GM12878 (cell line): Measurements from ENCODE around the gene DNTTIP2. TPM values are rescaled to one million over a fixed set of nuclear protein-coding genes. Genes with fewer than 3 reads are reported as not detected.

ENCODE experiments used
- BACH1 ChIP-seq: fragments of 450-650 bp; IDR thresholded peaks from 2 replicates; pipeline ENCODE4 v1.6.1; 2017; ENCODE audit warnings: mild to moderate bottlenecking, borderline replicate concordance
- BCL11A ChIP-seq: IDR thresholded peaks from 2 replicates; pipeline ENCODE4 v1.6.1; 2011; ENCODE audit warnings: low read depth, low read length
- BHLHE40 ChIP-seq, 2 experiments: fragments of 450-650 bp in 1 of 2; IDR thresholded peaks; 2 replicates each; pipeline ENCODE4 v1.6.1; 2011 to 2017; ENCODE audit warnings: low read depth in 2 of 2, borderline replicate concordance in 1 of 2, improper control_type of control experiment in 1 of 2, low read length in 1 of 2, mild to moderate bottlenecking in 1 of 2
- IRF4 ChIP-seq: IDR thresholded peaks from 2 replicates; pipeline ENCODE4 v1.6.1; 2011; ENCODE audit warnings: low read depth, low read length
- JUND ChIP-seq: IDR thresholded peaks from 2 replicates; pipeline ENCODE4 v1.6.1; 2012; ENCODE audit warnings: low read depth, mild to moderate bottlenecking, low read length, improper control_type of control experiment, moderate library complexity
- KAT2A ChIP-seq: conservative IDR thresholded peaks from 2 replicates; pipeline ENCODE4 v1.6.1; 2011; ENCODE audit warnings: low read depth, low read length; ENCODE audit not compliant: control insufficient read depth
- LARP7 ChIP-seq: fragments of 450-650 bp; IDR thresholded peaks from 2 replicates; pipeline ENCODE4 v1.6.1; 2017; ENCODE audit warnings: mild to moderate bottlenecking
- MYC ChIP-seq: IDR thresholded peaks from 2 replicates; pipeline ENCODE4 v1.6.1; 2011; ENCODE audit warnings: mild to moderate bottlenecking, low read length, moderate library complexity, inconsistent platforms; ENCODE audit not compliant: insufficient read depth, insufficient replicate concordance, insufficient read length, severe bottlenecking
- RAD51 ChIP-seq: fragments of 450-650 bp; IDR thresholded peaks from 2 replicates; pipeline ENCODE4 v1.6.1; 2016; ENCODE audit warnings: moderate library complexity, mild to moderate bottlenecking, inconsistent platforms
- RB1 ChIP-seq: fragments of 450-650 bp; formaldehyde crosslinking; IDR thresholded peaks from 2 replicates; pipeline ENCODE4 v1.6.1; 2017; ENCODE audit warnings: mild to moderate bottlenecking, borderline replicate concordance
- RBBP5 ChIP-seq: fragments of 200-600 bp; sonication (generic); conservative IDR thresholded peaks from 2 replicates; pipeline ENCODE4 v1.6.1; 2016
- RCOR1 ChIP-seq: conservative IDR thresholded peaks from 2 replicates; pipeline ENCODE4 v1.6.1; 2012; ENCODE audit warnings: low read depth, low read length, improper control_type of control experiment
- SP1 ChIP-seq: IDR thresholded peaks from one replicate; pipeline ENCODE4 v1.6.1; 2011; ENCODE audit warnings: low read depth, low read length
- SPI1 ChIP-seq: IDR thresholded peaks from 2 replicates; pipeline ENCODE4 v1.6.1; 2011; ENCODE audit warnings: low read depth, mild to moderate bottlenecking, low read length, moderate library complexity, borderline replicate concordance; ENCODE audit not compliant: insufficient read depth
- SREBF2 ChIP-seq: IDR thresholded peaks from 2 replicates; pipeline ENCODE4 v1.6.1; 2012; ENCODE audit warnings: mild to moderate bottlenecking, low read length
- ZNF274 ChIP-seq: IDR thresholded peaks from one replicate; pipeline ENCODE4 v1.8.0; 2011; ENCODE audit not compliant: insufficient read length, insufficient read depth
- polyA plus RNA-seq, 11 experiments: library from polyadenylated mRNA; depleted of rRNA in 4 of 11; unstranded in 6 of 11; stranded (reverse) in 5 of 11; fragments of >200 nt; fragmentation: Nextera tagmentation in 4 of 11; fragmentation: Illumina TruSeq in 1 of 11; extraction: Ambion mirVana in 4 of 11; extraction: Trizol in 1 of 11; gene quantifications; 1 replicate in 1 of 11; 2 replicates in 10 of 11; pipeline versions ENCODE4 v1.2.1 to v1.2.3, GENCODE V29; 2011 to 2016; ENCODE audit warnings: inconsistent platforms in 2 of 11, missing spikeins in 2 of 11, low read depth in 1 of 11
- total RNA-seq, 4 experiments: library from RNA; depleted of rRNA in 3 of 4; stranded (reverse); fragments of >200 nt in 3 of 4; fragmentation: Illumina TruSeq in 1 of 4; extraction: Trizol in 1 of 4; gene quantifications; 2 replicates each; pipeline versions ENCODE4 v1.2.1 to v1.2.3, GENCODE V29; 2013 to 2021
- TF ChIP-seq, protein P1 (sequence below): fragments of 450-650 bp; formaldehyde crosslinking; IDR thresholded peaks from 2 replicates; pipeline ENCODE4 v1.5.0; 2022; ENCODE audit warnings: mild to moderate bottlenecking, missing genetic modification characterization
- TF ChIP-seq, protein P2 (sequence below): fragments of 450-650 bp; formaldehyde crosslinking; IDR thresholded peaks from 2 replicates; pipeline ENCODE4 v1.4.0; 2022; ENCODE audit warnings: mild to moderate bottlenecking, moderate library complexity
- TF ChIP-seq, protein P3 (sequence below): IDR thresholded peaks from 2 replicates; pipeline ENCODE4 v1.6.1; 2012; ENCODE audit warnings: mild to moderate bottlenecking, low read depth, low read length
- TF ChIP-seq, protein P4 (sequence below): IDR thresholded peaks from 2 replicates; pipeline ENCODE4 v1.6.1; 2012; ENCODE audit warnings: low read depth, low read length, improper control_type of control experiment

The DNTTIP2 gene
- total and polyA plus RNA-seq, 10 of the 15 experiments (the other 5 are each of a cell fraction or from before 2014, with no cell fraction given), result 34.3 to 99.2 (median 74.9) TPM

DNA sequence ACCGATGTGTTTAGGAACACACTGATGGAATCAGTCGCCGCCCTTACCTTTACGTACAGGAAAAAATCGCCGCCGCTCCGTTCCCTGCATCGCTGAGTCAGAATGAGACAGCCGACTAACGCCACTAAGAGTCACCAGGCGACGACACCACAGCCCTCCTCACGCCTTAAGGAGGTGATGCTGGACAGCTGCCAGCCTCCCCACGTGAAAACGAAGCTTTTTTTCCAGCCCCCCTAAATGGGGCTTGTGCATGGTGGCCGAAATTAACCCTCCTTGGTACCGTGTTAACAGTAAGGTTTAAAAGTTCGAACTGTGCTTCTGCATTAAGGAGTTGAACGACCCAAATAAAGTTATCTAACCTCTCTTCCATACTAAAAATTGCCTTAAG is 511 bp downstream of the DNTTIP2 start (continued):
- TF ChIP-seq ZNF274 (no peak), LARP7 (no peak), SP1 (peak; percentile 16), MYC (no peak), RBBP5 (no peak), SREBF2 (no peak), BHLHE40 (IDR thresholded peaks at IDR 0.05; ENCODE audit: borderline replicate concordance in 1 of 2, low read depth in 2 of 2, low read length in 1 of 2) (no peak; a peak in 1 of 4 replicates), RAD51 (no peak), SPI1 (no peak), KAT2A (no peak), BACH1 (peak; percentile 13; the same call in 1 of the 2 replicates), RB1 (no peak), IRF4 (peak; percentile 92), JUND (peak; percentile 69), RCOR1 (no peak), BCL11A (0 out of 2 replicates have a peak, but pooled peaks have one; percentile 30)
- TF ChIP-seq, protein P1, sequence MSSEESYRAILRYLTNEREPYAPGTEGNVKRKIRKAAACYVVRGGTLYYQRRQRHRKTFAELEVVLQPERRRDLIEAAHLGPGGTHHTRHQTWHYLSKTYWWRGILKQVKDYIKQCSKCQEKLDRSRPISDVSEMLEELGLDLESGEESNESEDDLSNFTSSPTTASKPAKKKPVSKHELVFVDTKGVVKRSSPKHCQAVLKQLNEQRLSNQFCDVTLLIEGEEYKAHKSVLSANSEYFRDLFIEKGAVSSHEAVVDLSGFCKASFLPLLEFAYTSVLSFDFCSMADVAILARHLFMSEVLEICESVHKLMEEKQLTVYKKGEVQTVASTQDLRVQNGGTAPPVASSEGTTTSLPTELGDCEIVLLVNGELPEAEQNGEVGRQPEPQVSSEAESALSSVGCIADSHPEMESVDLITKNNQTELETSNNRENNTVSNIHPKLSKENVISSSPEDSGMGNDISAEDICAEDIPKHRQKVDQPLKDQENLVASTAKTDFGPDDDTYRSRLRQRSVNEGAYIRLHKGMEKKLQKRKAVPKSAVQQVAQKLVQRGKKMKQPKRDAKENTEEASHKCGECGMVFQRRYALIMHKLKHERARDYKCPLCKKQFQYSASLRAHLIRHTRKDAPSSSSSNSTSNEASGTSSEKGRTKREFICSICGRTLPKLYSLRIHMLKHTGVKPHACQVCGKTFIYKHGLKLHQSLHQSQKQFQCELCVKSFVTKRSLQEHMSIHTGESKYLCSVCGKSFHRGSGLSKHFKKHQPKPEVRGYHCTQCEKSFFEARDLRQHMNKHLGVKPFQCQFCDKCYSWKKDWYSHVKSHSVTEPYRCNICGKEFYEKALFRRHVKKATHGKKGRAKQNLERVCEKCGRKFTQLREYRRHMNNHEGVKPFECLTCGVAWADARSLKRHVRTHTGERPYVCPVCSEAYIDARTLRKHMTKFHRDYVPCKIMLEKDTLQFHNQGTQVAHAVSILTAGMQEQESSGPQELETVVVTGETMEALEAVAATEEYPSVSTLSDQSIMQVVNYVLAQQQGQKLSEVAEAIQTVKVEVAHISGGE, result no peak
- TF ChIP-seq, protein P2, sequence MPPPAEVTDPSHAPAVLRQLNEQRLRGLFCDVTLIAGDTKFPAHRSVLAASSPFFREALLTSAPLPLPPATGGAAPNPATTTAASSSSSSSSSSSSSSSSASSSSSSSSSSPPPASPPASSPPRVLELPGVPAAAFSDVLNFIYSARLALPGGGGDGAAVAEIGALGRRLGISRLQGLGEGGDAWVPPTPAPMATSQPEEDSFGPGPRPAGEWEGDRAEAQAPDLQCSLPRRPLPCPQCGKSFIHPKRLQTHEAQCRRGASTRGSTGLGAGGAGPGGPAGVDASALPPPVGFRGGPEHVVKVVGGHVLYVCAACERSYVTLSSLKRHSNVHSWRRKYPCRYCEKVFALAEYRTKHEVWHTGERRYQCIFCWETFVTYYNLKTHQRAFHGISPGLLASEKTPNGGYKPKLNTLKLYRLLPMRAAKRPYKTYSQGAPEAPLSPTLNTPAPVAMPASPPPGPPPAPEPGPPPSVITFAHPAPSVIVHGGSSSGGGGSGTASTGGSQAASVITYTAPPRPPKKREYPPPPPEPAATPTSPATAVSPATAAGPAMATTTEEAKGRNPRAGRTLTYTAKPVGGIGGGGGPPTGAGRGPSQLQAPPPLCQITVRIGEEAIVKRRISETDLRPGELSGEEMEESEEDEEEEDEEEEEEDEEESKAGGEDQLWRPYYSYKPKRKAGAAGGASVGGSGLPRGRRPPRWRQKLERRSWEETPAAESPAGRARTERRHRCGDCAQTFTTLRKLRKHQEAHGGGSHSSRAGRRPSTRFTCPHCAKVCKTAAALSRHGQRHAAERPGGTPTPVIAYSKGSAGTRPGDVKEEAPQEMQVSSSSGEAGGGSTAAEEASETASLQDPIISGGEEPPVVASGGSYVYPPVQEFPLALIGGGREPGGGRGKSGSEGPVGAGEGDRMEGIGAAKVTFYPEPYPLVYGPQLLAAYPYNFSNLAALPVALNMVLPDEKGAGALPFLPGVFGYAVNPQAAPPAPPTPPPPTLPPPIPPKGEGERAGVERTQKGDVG, result no peak
- TF ChIP-seq, protein P3, sequence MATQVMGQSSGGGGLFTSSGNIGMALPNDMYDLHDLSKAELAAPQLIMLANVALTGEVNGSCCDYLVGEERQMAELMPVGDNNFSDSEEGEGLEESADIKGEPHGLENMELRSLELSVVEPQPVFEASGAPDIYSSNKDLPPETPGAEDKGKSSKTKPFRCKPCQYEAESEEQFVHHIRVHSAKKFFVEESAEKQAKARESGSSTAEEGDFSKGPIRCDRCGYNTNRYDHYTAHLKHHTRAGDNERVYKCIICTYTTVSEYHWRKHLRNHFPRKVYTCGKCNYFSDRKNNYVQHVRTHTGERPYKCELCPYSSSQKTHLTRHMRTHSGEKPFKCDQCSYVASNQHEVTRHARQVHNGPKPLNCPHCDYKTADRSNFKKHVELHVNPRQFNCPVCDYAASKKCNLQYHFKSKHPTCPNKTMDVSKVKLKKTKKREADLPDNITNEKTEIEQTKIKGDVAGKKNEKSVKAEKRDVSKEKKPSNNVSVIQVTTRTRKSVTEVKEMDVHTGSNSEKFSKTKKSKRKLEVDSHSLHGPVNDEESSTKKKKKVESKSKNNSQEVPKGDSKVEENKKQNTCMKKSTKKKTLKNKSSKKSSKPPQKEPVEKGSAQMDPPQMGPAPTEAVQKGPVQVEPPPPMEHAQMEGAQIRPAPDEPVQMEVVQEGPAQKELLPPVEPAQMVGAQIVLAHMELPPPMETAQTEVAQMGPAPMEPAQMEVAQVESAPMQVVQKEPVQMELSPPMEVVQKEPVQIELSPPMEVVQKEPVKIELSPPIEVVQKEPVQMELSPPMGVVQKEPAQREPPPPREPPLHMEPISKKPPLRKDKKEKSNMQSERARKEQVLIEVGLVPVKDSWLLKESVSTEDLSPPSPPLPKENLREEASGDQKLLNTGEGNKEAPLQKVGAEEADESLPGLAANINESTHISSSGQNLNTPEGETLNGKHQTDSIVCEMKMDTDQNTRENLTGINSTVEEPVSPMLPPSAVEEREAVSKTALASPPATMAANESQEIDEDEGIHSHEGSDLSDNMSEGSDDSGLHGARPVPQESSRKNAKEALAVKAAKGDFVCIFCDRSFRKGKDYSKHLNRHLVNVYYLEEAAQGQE, result peak; percentile 68; the same call in 1 of the 2 replicates
- TF ChIP-seq, protein P4, sequence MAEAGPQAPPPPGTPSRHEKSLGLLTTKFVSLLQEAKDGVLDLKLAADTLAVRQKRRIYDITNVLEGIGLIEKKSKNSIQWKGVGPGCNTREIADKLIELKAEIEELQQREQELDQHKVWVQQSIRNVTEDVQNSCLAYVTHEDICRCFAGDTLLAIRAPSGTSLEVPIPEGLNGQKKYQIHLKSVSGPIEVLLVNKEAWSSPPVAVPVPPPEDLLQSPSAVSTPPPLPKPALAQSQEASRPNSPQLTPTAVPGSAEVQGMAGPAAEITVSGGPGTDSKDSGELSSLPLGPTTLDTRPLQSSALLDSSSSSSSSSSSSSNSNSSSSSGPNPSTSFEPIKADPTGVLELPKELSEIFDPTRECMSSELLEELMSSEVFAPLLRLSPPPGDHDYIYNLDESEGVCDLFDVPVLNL, result no peak
